Panc1 (cell line): ENCODE measurements around the gene NOL9.

Source experiments
- POLR2AphosphoS5 ChIP-seq: IDR thresholded peaks from 2 replicates; pipeline ENCODE4 v1.6.1; 2012; ENCODE audit warnings: mild to moderate bottlenecking, low read depth, low read length, moderate library complexity
- SIN3A ChIP-seq: IDR thresholded peaks from 2 replicates; pipeline ENCODE4 v1.6.1; 2012; ENCODE audit warnings: low read depth, mild to moderate bottlenecking, low read length, moderate library complexity, borderline replicate concordance; ENCODE audit not compliant: insufficient read depth
- TF ChIP-seq, protein P1 (sequence below): fragments of 450-650 bp; IDR thresholded peaks from 2 replicates; pipeline ENCODE4 v1.5.1; 2017; ENCODE audit warnings: mild to moderate bottlenecking
- TF ChIP-seq, protein P2 (sequence below), 2 experiments: IDR thresholded peaks; 2 replicates each; pipeline ENCODE4 v1.6.1; 2011 to 2012; ENCODE audit warnings: low read depth in 2 of 2, control low read depth in 1 of 2, low read length in 1 of 2, mild to moderate bottlenecking in 1 of 2, moderate library complexity in 1 of 2; ENCODE audit not compliant: insufficient read depth in 1 of 2

DNA sequence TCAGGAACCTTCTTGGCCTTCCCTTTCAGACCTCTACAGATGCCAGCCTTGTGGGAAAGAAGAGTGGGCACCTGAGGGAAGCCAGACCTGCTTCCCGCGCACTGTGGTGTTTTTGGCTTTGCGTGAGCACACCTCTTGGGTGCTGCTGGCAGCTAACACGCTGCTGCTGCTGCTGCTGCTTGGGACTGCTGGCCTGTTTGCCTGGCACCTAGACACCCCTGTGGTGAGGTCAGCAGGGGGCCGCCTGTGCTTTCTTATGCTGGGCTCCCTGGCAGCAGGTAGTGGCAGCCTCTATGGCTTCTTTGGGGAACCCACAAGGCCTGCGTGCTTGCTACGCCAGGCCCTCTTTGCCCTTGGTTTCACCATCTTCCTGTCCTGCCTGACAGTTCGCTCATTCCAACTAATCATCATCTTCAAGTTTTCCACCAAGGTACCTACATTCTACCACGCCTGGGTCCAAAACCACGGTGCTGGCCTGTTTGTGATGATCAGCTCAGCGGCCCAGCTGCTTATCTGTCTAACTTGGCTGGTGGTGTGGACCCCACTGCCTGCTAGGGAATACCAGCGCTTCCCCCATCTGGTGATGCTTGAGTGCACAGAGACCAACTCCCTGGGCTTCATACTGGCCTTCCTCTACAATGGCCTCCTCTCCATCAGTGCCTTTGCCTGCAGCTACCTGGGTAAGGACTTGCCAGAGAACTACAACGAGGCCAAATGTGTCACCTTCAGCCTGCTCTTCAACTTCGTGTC is 24.5 kb upstream of the NOL9 start:
- TF ChIP-seq POLR2AphosphoS5 (no peak), SIN3A (no peak)
- TF ChIP-seq, protein P1, sequence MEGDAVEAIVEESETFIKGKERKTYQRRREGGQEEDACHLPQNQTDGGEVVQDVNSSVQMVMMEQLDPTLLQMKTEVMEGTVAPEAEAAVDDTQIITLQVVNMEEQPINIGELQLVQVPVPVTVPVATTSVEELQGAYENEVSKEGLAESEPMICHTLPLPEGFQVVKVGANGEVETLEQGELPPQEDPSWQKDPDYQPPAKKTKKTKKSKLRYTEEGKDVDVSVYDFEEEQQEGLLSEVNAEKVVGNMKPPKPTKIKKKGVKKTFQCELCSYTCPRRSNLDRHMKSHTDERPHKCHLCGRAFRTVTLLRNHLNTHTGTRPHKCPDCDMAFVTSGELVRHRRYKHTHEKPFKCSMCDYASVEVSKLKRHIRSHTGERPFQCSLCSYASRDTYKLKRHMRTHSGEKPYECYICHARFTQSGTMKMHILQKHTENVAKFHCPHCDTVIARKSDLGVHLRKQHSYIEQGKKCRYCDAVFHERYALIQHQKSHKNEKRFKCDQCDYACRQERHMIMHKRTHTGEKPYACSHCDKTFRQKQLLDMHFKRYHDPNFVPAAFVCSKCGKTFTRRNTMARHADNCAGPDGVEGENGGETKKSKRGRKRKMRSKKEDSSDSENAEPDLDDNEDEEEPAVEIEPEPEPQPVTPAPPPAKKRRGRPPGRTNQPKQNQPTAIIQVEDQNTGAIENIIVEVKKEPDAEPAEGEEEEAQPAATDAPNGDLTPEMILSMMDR, result no peak
- TF ChIP-seq, protein P2, sequence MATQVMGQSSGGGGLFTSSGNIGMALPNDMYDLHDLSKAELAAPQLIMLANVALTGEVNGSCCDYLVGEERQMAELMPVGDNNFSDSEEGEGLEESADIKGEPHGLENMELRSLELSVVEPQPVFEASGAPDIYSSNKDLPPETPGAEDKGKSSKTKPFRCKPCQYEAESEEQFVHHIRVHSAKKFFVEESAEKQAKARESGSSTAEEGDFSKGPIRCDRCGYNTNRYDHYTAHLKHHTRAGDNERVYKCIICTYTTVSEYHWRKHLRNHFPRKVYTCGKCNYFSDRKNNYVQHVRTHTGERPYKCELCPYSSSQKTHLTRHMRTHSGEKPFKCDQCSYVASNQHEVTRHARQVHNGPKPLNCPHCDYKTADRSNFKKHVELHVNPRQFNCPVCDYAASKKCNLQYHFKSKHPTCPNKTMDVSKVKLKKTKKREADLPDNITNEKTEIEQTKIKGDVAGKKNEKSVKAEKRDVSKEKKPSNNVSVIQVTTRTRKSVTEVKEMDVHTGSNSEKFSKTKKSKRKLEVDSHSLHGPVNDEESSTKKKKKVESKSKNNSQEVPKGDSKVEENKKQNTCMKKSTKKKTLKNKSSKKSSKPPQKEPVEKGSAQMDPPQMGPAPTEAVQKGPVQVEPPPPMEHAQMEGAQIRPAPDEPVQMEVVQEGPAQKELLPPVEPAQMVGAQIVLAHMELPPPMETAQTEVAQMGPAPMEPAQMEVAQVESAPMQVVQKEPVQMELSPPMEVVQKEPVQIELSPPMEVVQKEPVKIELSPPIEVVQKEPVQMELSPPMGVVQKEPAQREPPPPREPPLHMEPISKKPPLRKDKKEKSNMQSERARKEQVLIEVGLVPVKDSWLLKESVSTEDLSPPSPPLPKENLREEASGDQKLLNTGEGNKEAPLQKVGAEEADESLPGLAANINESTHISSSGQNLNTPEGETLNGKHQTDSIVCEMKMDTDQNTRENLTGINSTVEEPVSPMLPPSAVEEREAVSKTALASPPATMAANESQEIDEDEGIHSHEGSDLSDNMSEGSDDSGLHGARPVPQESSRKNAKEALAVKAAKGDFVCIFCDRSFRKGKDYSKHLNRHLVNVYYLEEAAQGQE (IDR thresholded peaks at IDR 0.05; ENCODE audit: insufficient read depth in 1 of 2, low read depth in 2 of 2, low read length in 1 of 2), result no peak
